ENCODE results near the gene NINL.

Gene NINL

GRCh38 chr20:25481235-25481917 lies 104.0 kb downstream of the NINL start:
- Histone ChIP-seq H3K27ac (no peak overlapping the region), H3K36me3 (ENCODE audit: control insufficient read depth, insufficient read depth, low read length) (no peaks in the 10 kb centered on the region), H3K4me2 (ENCODE audit: low read length) (no peak overlapping the region), H3K4me1 (no peaks in the 10 kb centered on the region), H2AFZ (no peak overlapping the region), H3K9me3 (ENCODE audit: control insufficient read depth, low read length) (no peaks in the 10 kb centered on the region), H3K9ac (no peak overlapping the region), H3K4me3 (ENCODE audit: low read depth, low read length) (no peak overlapping the region), H3K79me2 (no peaks in the 10 kb centered on the region), H3K27me3 (ENCODE audit: control insufficient read depth, insufficient read depth, low read length) (no peaks in the 10 kb centered on the region)
- TF ChIP-seq, protein P1, sequence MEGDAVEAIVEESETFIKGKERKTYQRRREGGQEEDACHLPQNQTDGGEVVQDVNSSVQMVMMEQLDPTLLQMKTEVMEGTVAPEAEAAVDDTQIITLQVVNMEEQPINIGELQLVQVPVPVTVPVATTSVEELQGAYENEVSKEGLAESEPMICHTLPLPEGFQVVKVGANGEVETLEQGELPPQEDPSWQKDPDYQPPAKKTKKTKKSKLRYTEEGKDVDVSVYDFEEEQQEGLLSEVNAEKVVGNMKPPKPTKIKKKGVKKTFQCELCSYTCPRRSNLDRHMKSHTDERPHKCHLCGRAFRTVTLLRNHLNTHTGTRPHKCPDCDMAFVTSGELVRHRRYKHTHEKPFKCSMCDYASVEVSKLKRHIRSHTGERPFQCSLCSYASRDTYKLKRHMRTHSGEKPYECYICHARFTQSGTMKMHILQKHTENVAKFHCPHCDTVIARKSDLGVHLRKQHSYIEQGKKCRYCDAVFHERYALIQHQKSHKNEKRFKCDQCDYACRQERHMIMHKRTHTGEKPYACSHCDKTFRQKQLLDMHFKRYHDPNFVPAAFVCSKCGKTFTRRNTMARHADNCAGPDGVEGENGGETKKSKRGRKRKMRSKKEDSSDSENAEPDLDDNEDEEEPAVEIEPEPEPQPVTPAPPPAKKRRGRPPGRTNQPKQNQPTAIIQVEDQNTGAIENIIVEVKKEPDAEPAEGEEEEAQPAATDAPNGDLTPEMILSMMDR (IDR thresholded peaks at IDR 0.05), result no peak

DNA sequence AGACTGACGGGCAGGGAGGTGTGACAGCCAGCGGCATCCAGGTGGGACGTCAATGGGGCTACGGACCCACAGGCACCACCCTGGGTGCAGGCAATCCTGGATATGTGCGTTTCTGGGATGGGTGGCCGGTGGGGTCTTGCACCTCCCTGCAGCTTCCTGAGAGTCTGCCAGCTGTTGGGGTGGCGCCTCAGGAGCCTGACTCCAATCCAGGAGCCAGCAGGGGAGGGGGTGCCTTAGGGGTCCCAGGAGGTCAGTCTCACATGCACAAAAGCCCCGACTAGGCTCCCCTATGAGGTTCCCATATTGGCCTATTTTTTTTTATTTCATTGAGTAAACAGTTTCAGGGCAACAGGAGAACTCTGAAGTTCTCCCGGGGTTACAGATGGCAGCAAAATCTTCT lies 104.5 kb downstream of the NINL start:
- Histone ChIP-seq H3K27me3 (ENCODE audit: control insufficient read depth, insufficient read depth, low read length) (no peaks in the 10 kb centered on the region), H3K4me3 (ENCODE audit: low read depth, low read length) (no peak overlapping the region), H3K4me2 (ENCODE audit: low read length) (no peak overlapping the region), H3K9ac (no peak overlapping the region), H3K9me3 (ENCODE audit: control insufficient read depth, low read length) (no peaks in the 10 kb centered on the region), H3K27ac (no peak overlapping the region), H3K79me2 (no peaks in the 10 kb centered on the region), H3K36me3 (ENCODE audit: control insufficient read depth, insufficient read depth, low read length) (no peaks in the 10 kb centered on the region), H3K4me1 (no peaks in the 10 kb centered on the region), H2AFZ (no peak overlapping the region)
- TF ChIP-seq, protein P1 (IDR thresholded peaks at IDR 0.05), result no peak

GRCh38 chr20:25480156-25480555 lies 105.2 kb downstream of the NINL start:
- Histone ChIP-seq H3K9me3 (ENCODE audit: control insufficient read depth, low read length) (no peaks in the 10 kb centered on the region), H3K4me2 (ENCODE audit: low read length) (no peak overlapping the region), H3K4me1 (no peaks in the 10 kb centered on the region), H3K27ac (no peak overlapping the region), H2AFZ (no peak overlapping the region), H3K36me3 (ENCODE audit: control insufficient read depth, insufficient read depth, low read length) (no peaks in the 10 kb centered on the region), H3K4me3 (ENCODE audit: low read depth, low read length) (no peak overlapping the region), H3K9ac (no peak overlapping the region), H3K79me2 (no peaks in the 10 kb centered on the region), H3K27me3 (ENCODE audit: control insufficient read depth, insufficient read depth, low read length) (no peaks in the 10 kb centered on the region)
- TF ChIP-seq, protein P1 (IDR thresholded peaks at IDR 0.05), result no peak

GRCh38 chr20:25479638-25480037 lies 105.7 kb downstream of the NINL start:
- H3K4me2 ChIP-seq (ENCODE audit: low read length), result no peak overlapping the region
- no peak overlapping the region for H3K4me3 ChIP-seq (ENCODE audit: low read depth, low read length)
- no peaks in the 10 kb centered on the region for H3K36me3 ChIP-seq (ENCODE audit: control insufficient read depth, insufficient read depth, low read length)
- H3K9me3 ChIP-seq (ENCODE audit: control insufficient read depth, low read length), result no peaks in the 10 kb centered on the region
- H3K4me1 ChIP-seq, result no peaks in the 10 kb centered on the region
- no peaks in the 10 kb centered on the region for H3K27me3 ChIP-seq (ENCODE audit: control insufficient read depth, insufficient read depth, low read length)
- H3K27ac ChIP-seq, result no peak overlapping the region
- TF ChIP-seq, protein P1 (IDR thresholded peaks at IDR 0.05), result no peak
- H3K79me2 ChIP-seq, result no peaks in the 10 kb centered on the region
- H3K9ac ChIP-seq, result no peak overlapping the region
- no peak overlapping the region for H2AFZ ChIP-seq

Data from parathyroid adenoma (tissue), 2 donors.